ENCODE results near the gene FIGLA. TPM values are rescaled to one million over a fixed set of nuclear protein-coding genes. Genes with fewer than 3 reads are reported as not detected.
A peak's percentile ranks its signal among the peaks of the same experiment; 100 is the strongest.

The FIGLA gene
- total and polyA plus RNA-seq, 10 donors, result 0.14 to 0.39 TPM; not detected in 8

- 56 to 78% (median 72%) methylated on average over 5 of the region's 5 CpGs for WGBS, 5 donors
- DNase-seq, result no peak
- H3K9me3 ChIP-seq, result no peaks in the 10 kb centered on the region
- no peak overlapping the region for H3K4me3 ChIP-seq
- H3K27ac ChIP-seq, result peak overlapping the region in 1 of 8 donors; percentile 28
- H3K36me3 ChIP-seq, result no peaks in the 10 kb centered on the region
- peaks cover 0 to 33% (median 10%) of the 10 kb centered on the region in 6 donors for H3K4me1 ChIP-seq
- intact Hi-C loops (cut with DNase I; ENCODE audit: low total_unique reads), result no loop called here
- no peak for TF ChIP-seq CTCF (IDR thresholded peaks at IDR 0.05 in 8 of 11, conservative IDR thresholded peaks at IDR 0.05 in 3 of 11)
- TF ChIP-seq POLR2A (IDR thresholded peaks at IDR 0.05), result no peak
- peaks cover 0 to 5% (median 0%) of the 10 kb centered on the region in 7 donors for H3K27me3 ChIP-seq (replicated peaks in 1 of 7)
Observed at GRCh38 chr2:70828115-70828514, 37.7 kb upstream of the FIGLA start.

GRCh38 chr2:70827388-70827787 is 36.9 kb upstream of the FIGLA start:
- Histone ChIP-seq H3K36me3 (no peaks in the 10 kb centered on the region), H3K4me3 (no peak overlapping the region), H3K27ac (peak overlapping the region in 3 of 8 donors; percentile 13 to 56 (median 20)), H3K9me3 (no peaks in the 10 kb centered on the region), H3K4me1 (peaks cover 0 to 33% (median 10%) of the 10 kb centered on the region in 6 donors), H3K27me3 (replicated peaks in 1 of 7) (peaks cover 0 to 5% (median 0%) of the 10 kb centered on the region in 7 donors)
- 60 to 65% (median 65%) methylated on average over 5 of the region's 5 CpGs for WGBS, 5 donors
- intact Hi-C loops (cut with DNase I; ENCODE audit: low total_unique reads), result no loop called here
- TF ChIP-seq CTCF (IDR thresholded peaks at IDR 0.05 in 8 of 11, conservative IDR thresholded peaks at IDR 0.05 in 3 of 11) (no peak), POLR2A (IDR thresholded peaks at IDR 0.05) (no peak), POLR2AphosphoS5 (IDR thresholded peaks at IDR 0.05) (no peak)
- no peak for DNase-seq

- intact Hi-C loops (cut with DNase I; ENCODE audit: low total_unique reads), result no loop called here
- DNase-seq, result no peak
Observed at GRCh38 chr2:70826696-70827350, 36.4 kb upstream of the FIGLA start.

More at GRCh38 chr2:70826696-70827350, 36.4 kb upstream of the FIGLA start:
- Histone ChIP-seq H3K4me1 (peaks cover 0 to 33% (median 10%) of the 10 kb centered on the region in 6 donors), H3K9me3 (no peaks in the 10 kb centered on the region), H3K27ac (peak overlapping the region in 4 of 8 donors; percentile 13 to 56 (median 30)), H3K36me3 (no peaks in the 10 kb centered on the region), H3K27me3 (replicated peaks in 1 of 7) (peaks cover 0 to 5% (median 0%) of the 10 kb centered on the region in 7 donors), H3K4me3 (no peak overlapping the region)
- TF ChIP-seq POLR2AphosphoS5 (IDR thresholded peaks at IDR 0.05) (no peak), CTCF (IDR thresholded peaks at IDR 0.05 in 8 of 11, conservative IDR thresholded peaks at IDR 0.05 in 3 of 11) (no peak), POLR2A (IDR thresholded peaks at IDR 0.05) (no peak)
- WGBS, 5 donors, result 26 to 60% (median 43%) methylated on average over 4 of the region's 4 CpGs
